OCI-LY7 (cell line): ENCODE results near the gene MYH11. TPM values are rescaled to one million over a fixed set of nuclear protein-coding genes. Genes with fewer than 3 reads are reported as not detected.

Experiments used
- BruUV-seq: library from RNA; stranded (reverse); fragments of 400-500 nt; replicated peaks from 2 replicates; lab custom pipeline; 2021; lab: Mats Ljungman, UMichigan
- CTCF ChIA-PET: fragments of 300-600 bp; sonication (Branson Sonifier 250); formaldehyde crosslinking; loops from one replicate; lab custom pipeline; 2022; ENCODE audit warnings: antibody characterized with exemption; ENCODE audit not compliant: unreplicated experiment; lab: Charles Lee
- POLR2A ChIA-PET: fragments of 300-600 bp; sonication (Branson Sonifier 250); formaldehyde crosslinking; loops from one replicate; lab custom pipeline; 2022; ENCODE audit warnings: antibody characterized with exemption; lab: Charles Lee
- DNase-seq: peaks from one replicate; pipeline ENCODE4 v3.0.0-alpha.2; 2015; ENCODE audit warnings: low spot score
- H2AFZ ChIP-seq: fragments of 200-600 bp; sonication (generic), shearing (Covaris generic); 2 replicates; pipeline ENCODE4 v1.6.1; 2014; ENCODE audit warnings: mild to moderate bottlenecking, antibody characterized with exemption, low read length, moderate library complexity
- H3K27ac ChIP-seq: fragments of 200-600 bp; sonication (generic); 2 replicates; pipeline ENCODE4 v1.5.1; 2014; ENCODE audit warnings: mixed run types, low read depth, mild to moderate bottlenecking, moderate library complexity, low read length, inconsistent platforms; ENCODE audit not compliant: poor library complexity, severe bottlenecking
- H3K36me3 ChIP-seq: fragments of 200-600 bp; sonication (generic); 2 replicates; pipeline ENCODE4 v1.6.1; 2014; ENCODE audit warnings: mild to moderate bottlenecking, antibody characterized with exemption, low read length, moderate library complexity, mixed read lengths; ENCODE audit not compliant: insufficient read depth
- H3K4me1 ChIP-seq: fragments of 200-600 bp; sonication (generic); 2 replicates; pipeline ENCODE4 v1.5.1; 2014; ENCODE audit warnings: mild to moderate bottlenecking, low read length; ENCODE audit not compliant: insufficient read depth, poor library complexity, severe bottlenecking
- H3K4me2 ChIP-seq: fragments of 200-600 bp; sonication (generic); 2 replicates; pipeline ENCODE4 v1.6.1; 2014; ENCODE audit warnings: mild to moderate bottlenecking, low read length
- H3K4me3 ChIP-seq: fragments of 200-600 bp; sonication (generic); 2 replicates; pipeline ENCODE4 v1.5.1; 2014; ENCODE audit warnings: mild to moderate bottlenecking, low read depth, low read length; ENCODE audit not compliant: poor library complexity, severe bottlenecking
- H3K79me2 ChIP-seq: fragments of 200-600 bp; sonication (generic); 2 replicates; pipeline ENCODE4 v1.6.1; 2016; ENCODE audit warnings: low read depth, mild to moderate bottlenecking, low read length, moderate library complexity, mixed read lengths; ENCODE audit not compliant: insufficient read depth
- H3K9me2 ChIP-seq: fragments of 200-600 bp; sonication (generic); 2 replicates; pipeline ENCODE4 v1.6.1; 2016; ENCODE audit warnings: mild to moderate bottlenecking, low read length, mixed read lengths; ENCODE audit not compliant: insufficient read depth
- H3K9me3 ChIP-seq: fragments of 200-600 bp; sonication (generic); 2 replicates; pipeline ENCODE4 v1.6.1; 2014; ENCODE audit warnings: mild to moderate bottlenecking, mixed run types, low read length, mixed read lengths
- H4K20me1 ChIP-seq: fragments of 200-600 bp; sonication (generic); 2 replicates; pipeline ENCODE4 v1.6.1; 2014; ENCODE audit warnings: mild to moderate bottlenecking, antibody characterized with exemption, low read length, moderate library complexity, mixed read lengths; ENCODE audit not compliant: insufficient read depth
- EZH2phosphoT487 ChIP-seq: fragments of 200-600 bp; sonication (generic); IDR thresholded peaks from 2 replicates; pipeline ENCODE4 v1.6.1; 2018; ENCODE audit warnings: low read depth, borderline replicate concordance, mild to moderate bottlenecking, mixed run types, antibody characterized with exemption, low read length, moderate library complexity, mixed read lengths
- intact Hi-C: fragments of 100-400 bp; cut with micrococcal nuclease; formaldehyde crosslinking; loops from one replicate; pipeline ENCODE4 v1.10.0; 2022; ENCODE audit not compliant: unreplicated experiment
- total RNA-seq, 2 experiments: library from RNA; depleted of rRNA in 1 of 2; stranded (reverse); fragments of >200 nt in 1 of 2; shearing (Covaris generic) in 1 of 2; gene quantifications; 2 replicates each; pipeline ENCODE4 v1.2.3, GENCODE V29; 2014 to 2022
- TF ChIP-seq, protein P1 (sequence below): fragments of 200-600 bp; sonication (generic); conservative IDR thresholded peaks from 2 replicates; pipeline ENCODE4 v1.5.1; 2014; ENCODE audit warnings: mild to moderate bottlenecking, antibody characterized with exemption, low read length, moderate library complexity, mixed read lengths

MYH11 gene
- total RNA-seq, 2 experiments from 2014 or later, result 5.7 to 33.8 TPM

DNA sequence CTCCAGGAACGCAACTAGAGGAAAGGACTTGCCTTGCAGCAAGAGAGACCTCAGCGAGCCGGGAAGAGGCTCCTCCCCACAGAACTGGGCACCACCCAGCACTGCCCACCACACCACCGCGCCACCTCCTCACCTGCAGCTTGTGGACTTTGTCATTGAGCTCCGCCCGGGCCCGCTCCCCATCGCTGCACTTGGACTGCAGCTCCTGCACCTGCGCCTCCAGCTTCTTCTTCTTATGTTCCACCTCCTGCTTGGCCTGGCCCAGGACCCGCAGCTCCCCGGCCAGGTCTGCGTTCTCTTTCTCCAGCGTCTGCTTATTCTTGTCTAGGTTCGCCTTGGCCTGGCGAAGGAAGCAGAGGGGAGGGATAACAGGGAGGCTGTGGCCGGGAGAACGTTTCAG, 130.1 kb downstream of the MYH11 start:
- Histone ChIP-seq H3K79me2 (no peaks in the 10 kb centered on the region), H3K4me1 (no peaks in the 10 kb centered on the region), H3K9me3 (no peaks in the 10 kb centered on the region), H3K27ac (no peak overlapping the region), H4K20me1 (no peaks in the 10 kb centered on the region), H3K4me3 (no peak overlapping the region), H3K9me2 (no peaks in the 10 kb centered on the region), H3K4me2 (no peak overlapping the region), H2AFZ (no peak overlapping the region), H3K36me3 (peaks cover 33% of the 10 kb centered on the region)
- DNase-seq, result no peak
- intact Hi-C loops, result no loop called here
- no TSS peak for BruUV-seq
- CTCF ChIA-PET, result no interaction called here
- TF ChIP-seq EZH2phosphoT487, result no peak
- TF ChIP-seq, protein P1, sequence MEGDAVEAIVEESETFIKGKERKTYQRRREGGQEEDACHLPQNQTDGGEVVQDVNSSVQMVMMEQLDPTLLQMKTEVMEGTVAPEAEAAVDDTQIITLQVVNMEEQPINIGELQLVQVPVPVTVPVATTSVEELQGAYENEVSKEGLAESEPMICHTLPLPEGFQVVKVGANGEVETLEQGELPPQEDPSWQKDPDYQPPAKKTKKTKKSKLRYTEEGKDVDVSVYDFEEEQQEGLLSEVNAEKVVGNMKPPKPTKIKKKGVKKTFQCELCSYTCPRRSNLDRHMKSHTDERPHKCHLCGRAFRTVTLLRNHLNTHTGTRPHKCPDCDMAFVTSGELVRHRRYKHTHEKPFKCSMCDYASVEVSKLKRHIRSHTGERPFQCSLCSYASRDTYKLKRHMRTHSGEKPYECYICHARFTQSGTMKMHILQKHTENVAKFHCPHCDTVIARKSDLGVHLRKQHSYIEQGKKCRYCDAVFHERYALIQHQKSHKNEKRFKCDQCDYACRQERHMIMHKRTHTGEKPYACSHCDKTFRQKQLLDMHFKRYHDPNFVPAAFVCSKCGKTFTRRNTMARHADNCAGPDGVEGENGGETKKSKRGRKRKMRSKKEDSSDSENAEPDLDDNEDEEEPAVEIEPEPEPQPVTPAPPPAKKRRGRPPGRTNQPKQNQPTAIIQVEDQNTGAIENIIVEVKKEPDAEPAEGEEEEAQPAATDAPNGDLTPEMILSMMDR, result no peak
- POLR2A ChIA-PET, result interaction anchor here (0.5 to 1.5 kb wide), 2 partner anchors 13 to 85 kb away, joined by 4 read pairs; no protein-coding TSS in a partner anchor

DNA sequence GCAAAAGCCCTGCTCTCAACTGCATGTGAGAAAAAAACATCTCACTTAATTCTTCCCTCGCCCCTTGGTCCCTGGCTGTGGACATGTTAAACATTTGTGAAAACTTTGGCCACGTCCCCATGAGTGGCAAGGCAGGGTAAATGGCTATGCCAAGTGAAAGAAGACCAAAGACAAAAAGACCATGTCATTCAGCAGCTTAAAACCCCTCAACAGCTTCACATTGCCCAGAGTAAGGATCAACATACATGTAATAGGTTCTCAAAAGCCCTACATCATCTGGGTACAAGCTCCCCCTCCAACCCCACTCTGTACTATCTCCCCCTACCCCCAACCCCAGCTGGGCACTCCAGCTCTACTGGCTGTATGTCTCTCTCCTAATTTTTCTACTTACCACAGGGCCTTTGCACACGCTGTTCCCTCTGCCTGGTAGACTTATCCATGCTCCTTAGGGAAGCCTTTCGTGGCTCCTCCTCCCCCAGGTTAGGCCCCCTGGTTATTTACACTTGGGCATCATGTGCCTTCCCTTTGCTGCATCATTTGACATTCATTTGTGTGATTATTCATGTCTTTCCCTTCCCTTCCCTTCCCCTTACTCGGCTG, 131.1 kb downstream of the MYH11 start:
- Histone ChIP-seq H2AFZ (no peak overlapping the region), H3K27ac (no peak overlapping the region), H3K4me3 (no peak overlapping the region), H4K20me1 (no peaks in the 10 kb centered on the region), H3K79me2 (no peaks in the 10 kb centered on the region), H3K4me2 (no peak overlapping the region), H3K9me3 (no peaks in the 10 kb centered on the region), H3K4me1 (no peaks in the 10 kb centered on the region), H3K36me3 (peaks cover 42% of the 10 kb centered on the region), H3K9me2 (no peaks in the 10 kb centered on the region)
- DNase-seq, result no peak
- BruUV-seq, result no TSS peak
- no peak for TF ChIP-seq EZH2phosphoT487
- TF ChIP-seq, protein P1, result no peak
- ChIA-PET CTCF (no interaction called here), POLR2A (no interaction called here)
- intact Hi-C loops, result no loop called here

DNA sequence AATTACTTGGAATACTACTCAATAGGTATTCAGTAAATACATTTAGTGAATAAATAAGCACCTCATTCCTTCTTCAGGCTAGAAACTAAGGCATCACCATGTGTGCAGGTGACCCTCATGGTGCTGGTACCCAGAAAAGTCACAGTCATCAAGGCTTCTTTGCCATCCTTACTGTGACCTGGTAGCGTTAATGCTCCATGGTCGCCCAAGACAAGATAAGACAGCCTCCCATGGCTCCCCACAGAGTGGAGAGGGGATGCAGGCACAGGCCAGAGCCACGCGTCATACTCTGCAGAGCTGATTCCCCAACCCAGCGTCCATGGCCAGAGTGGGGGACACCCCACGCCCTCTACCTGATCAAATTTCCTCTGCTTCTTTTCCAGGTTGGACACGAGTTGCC, 133.0 kb downstream of the MYH11 start:
- Histone ChIP-seq H2AFZ (no peak overlapping the region), H3K4me3 (no peak overlapping the region), H3K4me1 (no peaks in the 10 kb centered on the region), H3K36me3 (peaks cover 58% of the 10 kb centered on the region), H3K79me2 (no peaks in the 10 kb centered on the region), H3K9me3 (no peaks in the 10 kb centered on the region), H4K20me1 (no peaks in the 10 kb centered on the region), H3K27ac (no peak overlapping the region), H3K9me2 (no peaks in the 10 kb centered on the region), H3K4me2 (no peak overlapping the region)
- no peak for TF ChIP-seq EZH2phosphoT487
- TF ChIP-seq, protein P1, result no peak
- no peak for DNase-seq
- BruUV-seq, result no TSS peak
- ChIA-PET CTCF (no interaction called here), POLR2A (no interaction called here)
- intact Hi-C loops, result no loop called here
